ENCODE results near the gene CCDC200. TPM values are rescaled to one million over a fixed set of nuclear protein-coding genes. Genes with fewer than 3 reads are reported as not detected.
"Not testable (repeated sequence)": the region's sequence is repeated elsewhere in the genome, so short reads cannot be mapped to it uniquely, and the experiment has no call there.

Gene CCDC200
- total and polyA plus RNA-seq, 4 donors = not detected

GRCh38 chr17:43210576-43210975 is 17.8 kb downstream of the CCDC200 start:
- Histone ChIP-seq H3K27ac (ENCODE audit: low read depth in 1 of 2, low read length in 2 of 2) (peak overlapping the region; percentile 57 to 70), H3K36me3 (ENCODE audit: control insufficient read depth in 1 of 2, insufficient read depth in 2 of 2, low read length in 1 of 2) (peaks cover 4 to 5% of the 10 kb centered on the region in 2 donors)
- WGBS, 2 donors = 67 to 77% methylated on average over 3 of the region's 3 CpGs

DNA sequence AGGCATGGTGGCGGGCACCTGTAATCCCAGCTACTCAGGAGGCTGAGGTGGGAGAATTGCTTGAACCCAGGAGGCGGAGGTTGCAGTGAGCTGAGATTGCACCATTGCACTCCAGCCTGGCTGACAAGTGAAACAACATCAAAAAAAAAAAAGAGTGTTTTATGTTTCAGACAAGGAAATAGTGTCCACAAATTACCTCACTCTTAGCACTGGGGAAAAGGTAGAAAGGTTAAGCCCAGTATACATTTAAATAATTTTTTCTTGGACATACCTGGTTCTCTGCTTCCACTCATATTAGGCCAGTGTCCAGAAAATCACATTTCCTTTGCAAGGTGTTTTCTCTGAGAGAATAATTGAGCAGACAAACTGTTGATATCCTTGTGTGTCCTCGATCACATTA is 25.4 kb downstream of the CCDC200 start:
- H3K4me3 ChIP-seq (ENCODE audit: low read length in 2 of 2); H3K27ac ChIP-seq (ENCODE audit: low read depth in 1 of 2, low read length in 2 of 2); DNase-seq; intact Hi-C loops (cut with DNase I); ATAC-seq (ENCODE audit: low FRiP score); H3K27me3 ChIP-seq (ENCODE audit: control insufficient read depth in 1 of 2, insufficient read depth in 2 of 2, low read length in 1 of 2); H3K4me1 ChIP-seq (ENCODE audit: control insufficient read depth in 1 of 2, insufficient read depth in 2 of 2, low read length in 2 of 2); H3K9me3 ChIP-seq (ENCODE audit: control insufficient read depth, low read length): not testable (repeated sequence)
- WGBS, 2 donors = 94 to 99% methylated on average over 3 of the region's 3 CpGs
- peaks cover 15 to 16% of the 10 kb centered on the region in 2 donors for H3K36me3 ChIP-seq (ENCODE audit: control insufficient read depth in 1 of 2, insufficient read depth in 2 of 2, low read length in 1 of 2)

More at GRCh38 chr17:43210576-43210975, 17.8 kb downstream of the CCDC200 start:
- no peak overlapping the region for H3K4me3 ChIP-seq (ENCODE audit: low read length in 2 of 2)
- ATAC-seq (ENCODE audit: low FRiP score) (no peak), DNase-seq (no peak)
- no peaks in the 10 kb centered on the region for H3K9me3 ChIP-seq (ENCODE audit: control insufficient read depth, low read length)
- H3K27me3 ChIP-seq (ENCODE audit: control insufficient read depth in 1 of 2, insufficient read depth in 2 of 2, low read length in 1 of 2) = no peaks in the 10 kb centered on the region
- no peaks in the 10 kb centered on the region for H3K4me1 ChIP-seq (ENCODE audit: control insufficient read depth in 1 of 2, insufficient read depth in 2 of 2, low read length in 2 of 2)
- intact Hi-C loops (cut with DNase I) = loop anchor here in 1 of 2 donors (5.0 kb wide), 2 partner anchors 33 to 188 kb away; partner anchors contain the start of gene VAT1

GRCh38 chr17:43200127-43200526 is 28.3 kb downstream of the CCDC200 start:
- ATAC-seq (ENCODE audit: low FRiP score) = no peak
- Histone ChIP-seq H3K27ac (ENCODE audit: low read depth in 1 of 2, low read length in 2 of 2) (no peak overlapping the region), H3K9me3 (ENCODE audit: control insufficient read depth, low read length) (no peaks in the 10 kb centered on the region), H3K4me1 (ENCODE audit: control insufficient read depth in 1 of 2, insufficient read depth in 2 of 2, low read length in 2 of 2) (no peaks in the 10 kb centered on the region), H3K36me3 (ENCODE audit: control insufficient read depth in 1 of 2, insufficient read depth in 2 of 2, low read length in 1 of 2) (peaks cover 13 to 28% of the 10 kb centered on the region in 2 donors), H3K27me3 (ENCODE audit: control insufficient read depth in 1 of 2, insufficient read depth in 2 of 2, low read length in 1 of 2) (no peaks in the 10 kb centered on the region), H3K4me3 (ENCODE audit: low read length in 2 of 2) (no peak overlapping the region)
- intact Hi-C loops (cut with DNase I) = no loop called here
- DNase-seq = no peak
- 56 to 63% methylated on average over 4 of the region's 4 CpGs for WGBS, 2 donors

DNA sequence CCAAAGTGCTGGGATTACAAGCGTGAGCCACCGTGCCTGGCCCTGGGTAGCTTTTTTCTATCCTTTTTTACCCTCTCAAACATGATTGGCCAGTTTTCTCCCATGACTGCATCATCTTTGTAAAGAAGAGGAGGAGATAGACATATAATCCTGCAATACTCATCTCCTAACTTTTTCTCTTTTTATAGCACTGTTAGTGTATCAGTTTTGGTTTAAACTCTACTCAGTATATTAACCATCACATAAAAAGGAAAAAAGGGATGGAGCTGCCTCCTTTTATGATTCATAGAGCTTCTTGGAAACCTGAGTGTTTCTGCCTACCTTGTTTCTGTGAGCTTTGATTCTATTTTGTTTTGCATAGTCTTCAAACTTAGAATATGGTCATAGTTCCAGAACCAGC is 28.8 kb downstream of the CCDC200 start:
- no peak for ATAC-seq (ENCODE audit: low FRiP score)
- Histone ChIP-seq H3K27ac (ENCODE audit: low read depth in 1 of 2, low read length in 2 of 2) (no peak overlapping the region), H3K27me3 (ENCODE audit: control insufficient read depth in 1 of 2, insufficient read depth in 2 of 2, low read length in 1 of 2) (no peaks in the 10 kb centered on the region), H3K4me3 (ENCODE audit: low read length in 2 of 2) (no peak overlapping the region), H3K9me3 (ENCODE audit: control insufficient read depth, low read length) (no peaks in the 10 kb centered on the region), H3K4me1 (ENCODE audit: control insufficient read depth in 1 of 2, insufficient read depth in 2 of 2, low read length in 2 of 2) (no peaks in the 10 kb centered on the region), H3K36me3 (ENCODE audit: control insufficient read depth in 1 of 2, insufficient read depth in 2 of 2, low read length in 1 of 2) (peaks cover 13 to 31% of the 10 kb centered on the region in 2 donors)
- intact Hi-C loops (cut with DNase I) = no loop called here
- no peak for DNase-seq
- WGBS, 2 donors = 89 to 92% methylated on average over 2 of the region's 2 CpGs

- Histone ChIP-seq H3K36me3 (ENCODE audit: control insufficient read depth in 1 of 2, insufficient read depth in 2 of 2, low read length in 1 of 2) (peaks cover 19 to 44% of the 10 kb centered on the region in 2 donors), H3K27me3 (ENCODE audit: control insufficient read depth in 1 of 2, insufficient read depth in 2 of 2, low read length in 1 of 2) (no peaks in the 10 kb centered on the region), H3K4me1 (ENCODE audit: control insufficient read depth in 1 of 2, insufficient read depth in 2 of 2, low read length in 2 of 2) (no peaks in the 10 kb centered on the region), H3K27ac (ENCODE audit: low read depth in 1 of 2, low read length in 2 of 2) (no peak overlapping the region), H3K4me3 (ENCODE audit: low read length in 2 of 2) (no peak overlapping the region), H3K9me3 (ENCODE audit: control insufficient read depth, low read length) (no peaks in the 10 kb centered on the region)
- ATAC-seq (ENCODE audit: low FRiP score) (no peak), DNase-seq (no peak)
- WGBS, 2 donors = 87 to 91% methylated on average over 5 of the region's 5 CpGs
- intact Hi-C loops (cut with DNase I) = no loop called here
These were observed 35.2 kb downstream of the CCDC200 start for GRCh38 chr17:43193251-43193650.

DNA sequence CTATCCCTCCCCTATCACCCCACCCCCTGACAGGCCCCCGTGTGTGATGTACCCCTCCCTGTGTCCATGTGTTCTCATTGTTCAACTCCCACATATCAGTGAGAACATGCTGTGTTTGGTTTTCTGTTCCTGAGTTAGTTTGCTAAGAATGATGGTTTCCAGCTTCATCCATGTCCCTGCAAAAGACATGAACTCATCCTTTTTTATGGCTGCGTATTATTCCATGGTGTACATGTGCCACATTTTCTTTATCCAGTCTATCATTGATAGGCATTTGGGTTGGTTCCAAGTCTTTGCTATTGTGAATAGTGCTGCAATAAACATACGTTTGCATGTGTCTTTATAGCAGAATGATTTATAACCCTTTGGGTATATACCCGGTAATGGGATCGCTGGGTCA is 41.8 kb downstream of the CCDC200 start:
- H3K4me1 ChIP-seq (ENCODE audit: control insufficient read depth in 1 of 2, insufficient read depth in 2 of 2, low read length in 2 of 2); H3K9me3 ChIP-seq (ENCODE audit: control insufficient read depth, low read length); H3K4me3 ChIP-seq (ENCODE audit: low read length in 2 of 2); DNase-seq; ATAC-seq (ENCODE audit: low FRiP score); H3K27me3 ChIP-seq (ENCODE audit: control insufficient read depth in 1 of 2, insufficient read depth in 2 of 2, low read length in 1 of 2); intact Hi-C loops (cut with DNase I); H3K27ac ChIP-seq (ENCODE audit: low read depth in 1 of 2, low read length in 2 of 2): not testable (repeated sequence)
- 93% methylated on average over 5 of the region's 5 CpGs for WGBS, 2 donors
- peaks cover 4 to 14% of the 10 kb centered on the region in 2 donors for H3K36me3 ChIP-seq (ENCODE audit: control insufficient read depth in 1 of 2, insufficient read depth in 2 of 2, low read length in 1 of 2)

DNA sequence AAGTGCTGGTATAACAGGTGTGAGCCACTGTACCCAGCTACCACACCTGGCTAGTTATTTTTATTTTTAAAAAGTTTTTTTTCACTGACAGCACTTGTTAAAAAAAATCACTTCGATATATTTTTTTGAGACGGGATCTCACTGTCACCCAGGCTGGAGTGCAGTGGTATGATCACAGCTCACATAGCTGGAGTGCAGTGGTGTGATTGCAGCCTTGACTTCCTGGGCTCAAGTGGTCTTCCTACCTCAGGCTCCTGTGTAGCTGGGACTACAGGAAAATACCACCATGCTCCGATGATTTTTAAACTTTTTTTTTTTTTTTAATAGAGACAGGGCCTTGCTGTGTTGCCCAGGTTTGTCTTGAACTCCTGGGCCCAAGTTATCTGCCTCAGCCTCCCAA is 44.5 kb downstream of the CCDC200 start:
- H3K4me3 ChIP-seq (ENCODE audit: low read length in 2 of 2) = no peak overlapping the region
- no peaks in the 10 kb centered on the region for H3K9me3 ChIP-seq (ENCODE audit: control insufficient read depth, low read length)
- no peak overlapping the region for H3K27ac ChIP-seq (ENCODE audit: low read depth in 1 of 2, low read length in 2 of 2)
- H3K36me3 ChIP-seq (ENCODE audit: control insufficient read depth in 1 of 2, insufficient read depth in 2 of 2, low read length in 1 of 2) = peaks cover 0 to 5% of the 10 kb centered on the region in 2 donors
- no peak for DNase-seq
- intact Hi-C loops (cut with DNase I) = no loop called here
- WGBS, 2 donors = 88% methylated on average over 3 of the region's 3 CpGs
- no peaks in the 10 kb centered on the region for H3K27me3 ChIP-seq (ENCODE audit: control insufficient read depth in 1 of 2, insufficient read depth in 2 of 2, low read length in 1 of 2)
- H3K4me1 ChIP-seq (ENCODE audit: control insufficient read depth in 1 of 2, insufficient read depth in 2 of 2, low read length in 2 of 2) = no peaks in the 10 kb centered on the region
- ATAC-seq (ENCODE audit: low FRiP score) = no peak

GRCh38 chr17:43176119-43176570 is 52.3 kb downstream of the CCDC200 start:
- peak overlapping the region; percentile 33 to 97 for H3K27ac ChIP-seq (ENCODE audit: low read depth in 1 of 2, low read length in 2 of 2)
- DNase-seq = no peak
- H3K36me3 ChIP-seq (ENCODE audit: control insufficient read depth in 1 of 2, insufficient read depth in 2 of 2, low read length in 1 of 2) = no peaks in the 10 kb centered on the region
- H3K4me3 ChIP-seq (ENCODE audit: low read length in 2 of 2) = no peak overlapping the region
- ATAC-seq (ENCODE audit: low FRiP score) = no peak
- peaks cover 0 to 4% of the 10 kb centered on the region in 2 donors for H3K4me1 ChIP-seq (ENCODE audit: control insufficient read depth in 1 of 2, insufficient read depth in 2 of 2, low read length in 2 of 2)
- H3K27me3 ChIP-seq (ENCODE audit: control insufficient read depth in 1 of 2, insufficient read depth in 2 of 2, low read length in 1 of 2) = no peaks in the 10 kb centered on the region
- 36 to 37% methylated on average over 2 of the region's 2 CpGs for WGBS, 2 donors
- H3K9me3 ChIP-seq (ENCODE audit: control insufficient read depth, low read length) = no peaks in the 10 kb centered on the region
- intact Hi-C loops (cut with DNase I) = loop anchor here (5.0 to 10.0 kb wide), 3 partner anchors 36 to 179 kb away; partner anchors contain the start of gene TMEM106A (in 1 of the 2)

Measured in aorta (tissue), 5 donors.